Retinal pigment epithelial cell (primary cell): ENCODE data around the gene LNPEP.

Experiments used
- DNase-seq: peaks from one replicate; pipeline ENCODE4 v3.0.0-alpha.2; 2010; ENCODE audit warnings: low read depth
- H3K4me3 ChIP-seq: 2 replicates; pipeline ENCODE4 v1.5.1; 2011; ENCODE audit warnings: mild to moderate bottlenecking, low read length, control low read depth, moderate library complexity
- TF ChIP-seq, protein P1 (sequence below): conservative IDR thresholded peaks from 2 replicates; pipeline ENCODE4 v1.5.1; 2011; ENCODE audit warnings: low read depth, low read length, control low read depth, inconsistent platforms

The LNPEP gene

DNA sequence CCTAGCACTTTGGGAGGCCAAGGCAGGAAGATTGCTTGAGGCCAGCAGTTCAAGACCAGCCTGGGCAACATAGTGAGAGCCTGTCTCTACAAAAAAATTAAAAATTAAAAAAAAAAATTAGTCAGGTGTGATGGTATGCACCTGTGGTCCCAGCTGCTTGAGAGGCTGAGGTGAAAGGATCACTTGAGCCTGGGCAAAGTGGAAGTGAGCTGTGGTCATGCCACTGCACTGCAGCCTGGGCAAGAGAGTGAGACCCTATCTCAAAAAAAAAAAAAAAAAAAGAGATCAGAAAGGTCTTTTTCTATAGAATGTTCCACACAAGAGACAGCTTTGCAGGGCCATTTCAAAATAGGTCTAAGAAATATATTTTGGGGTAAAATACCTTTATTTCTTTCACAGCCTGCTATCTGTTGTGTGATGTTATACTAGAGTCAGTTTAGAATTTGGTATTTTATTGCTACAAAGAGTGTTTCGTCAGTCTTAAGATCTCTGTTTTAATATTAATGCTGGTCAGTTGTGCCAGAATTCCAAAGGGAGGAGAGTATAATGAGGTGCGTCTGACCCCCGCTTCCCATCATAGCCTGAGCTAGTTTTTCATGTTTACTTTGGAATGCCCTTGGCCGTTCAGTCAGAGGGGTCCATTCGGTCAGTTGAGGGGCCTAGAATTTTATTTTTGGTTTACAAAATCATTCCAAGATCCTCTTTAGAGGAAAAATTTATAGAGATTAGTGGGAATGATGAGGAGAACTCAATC lies 9.4 kb downstream of the LNPEP start:
- DNase-seq = no peak
- TF ChIP-seq, protein P1, sequence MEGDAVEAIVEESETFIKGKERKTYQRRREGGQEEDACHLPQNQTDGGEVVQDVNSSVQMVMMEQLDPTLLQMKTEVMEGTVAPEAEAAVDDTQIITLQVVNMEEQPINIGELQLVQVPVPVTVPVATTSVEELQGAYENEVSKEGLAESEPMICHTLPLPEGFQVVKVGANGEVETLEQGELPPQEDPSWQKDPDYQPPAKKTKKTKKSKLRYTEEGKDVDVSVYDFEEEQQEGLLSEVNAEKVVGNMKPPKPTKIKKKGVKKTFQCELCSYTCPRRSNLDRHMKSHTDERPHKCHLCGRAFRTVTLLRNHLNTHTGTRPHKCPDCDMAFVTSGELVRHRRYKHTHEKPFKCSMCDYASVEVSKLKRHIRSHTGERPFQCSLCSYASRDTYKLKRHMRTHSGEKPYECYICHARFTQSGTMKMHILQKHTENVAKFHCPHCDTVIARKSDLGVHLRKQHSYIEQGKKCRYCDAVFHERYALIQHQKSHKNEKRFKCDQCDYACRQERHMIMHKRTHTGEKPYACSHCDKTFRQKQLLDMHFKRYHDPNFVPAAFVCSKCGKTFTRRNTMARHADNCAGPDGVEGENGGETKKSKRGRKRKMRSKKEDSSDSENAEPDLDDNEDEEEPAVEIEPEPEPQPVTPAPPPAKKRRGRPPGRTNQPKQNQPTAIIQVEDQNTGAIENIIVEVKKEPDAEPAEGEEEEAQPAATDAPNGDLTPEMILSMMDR = no peak
- H3K4me3 ChIP-seq = no peak overlapping the region

DNA sequence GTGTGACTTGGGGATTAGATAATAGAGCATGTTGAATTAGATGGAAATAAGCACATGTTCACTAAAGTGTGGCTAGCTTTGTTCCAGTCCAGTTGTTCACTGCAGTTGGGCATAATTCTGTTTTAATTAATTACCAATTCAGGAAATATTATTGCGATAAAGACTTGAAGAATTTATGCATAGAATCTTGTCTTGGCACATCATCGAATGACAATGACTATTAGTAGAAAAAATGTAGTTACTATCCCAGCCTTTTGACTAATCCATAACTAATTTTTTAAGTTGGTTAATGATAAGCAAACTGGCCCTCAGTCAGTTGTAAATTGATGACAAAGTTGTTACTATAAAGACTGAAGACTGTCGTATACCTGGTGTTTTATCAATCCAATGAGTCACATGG lies 10.5 kb downstream of the LNPEP start:
- TF ChIP-seq, protein P1 = no peak
- DNase-seq = no peak
- H3K4me3 ChIP-seq = no peak overlapping the region

DNA sequence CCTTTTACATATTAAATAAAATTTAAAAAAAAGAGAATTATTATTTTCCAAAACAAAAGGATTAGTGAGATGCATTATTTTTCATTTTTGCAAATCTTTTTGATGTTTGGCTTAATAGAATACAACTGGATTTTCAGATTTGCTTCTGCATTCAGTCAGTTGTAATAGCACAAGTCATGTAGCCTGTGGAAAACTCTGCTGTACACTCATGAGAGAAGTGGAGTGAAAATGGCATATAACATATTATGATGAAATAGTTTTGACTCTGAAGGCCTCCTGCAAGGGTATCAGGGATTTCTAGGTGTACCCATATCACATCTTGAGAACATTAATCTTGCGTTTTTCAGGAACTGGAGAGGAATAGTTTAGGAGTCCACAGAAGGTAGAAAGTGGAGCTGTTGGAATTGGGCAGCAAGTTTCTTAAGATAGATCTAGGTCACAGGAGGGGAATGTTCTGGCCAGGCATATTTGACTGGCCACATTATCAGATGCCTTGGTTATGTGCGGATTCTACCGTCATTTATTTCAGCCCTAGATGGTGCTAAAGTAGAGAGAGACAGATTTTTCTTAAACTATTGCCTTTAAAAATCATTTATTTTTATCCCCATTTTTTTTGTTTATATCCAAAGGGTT lies 16.4 kb downstream of the LNPEP start:
- TF ChIP-seq, protein P1 = no peak
- no peak for DNase-seq
- H3K4me3 ChIP-seq = no peak overlapping the region

DNA sequence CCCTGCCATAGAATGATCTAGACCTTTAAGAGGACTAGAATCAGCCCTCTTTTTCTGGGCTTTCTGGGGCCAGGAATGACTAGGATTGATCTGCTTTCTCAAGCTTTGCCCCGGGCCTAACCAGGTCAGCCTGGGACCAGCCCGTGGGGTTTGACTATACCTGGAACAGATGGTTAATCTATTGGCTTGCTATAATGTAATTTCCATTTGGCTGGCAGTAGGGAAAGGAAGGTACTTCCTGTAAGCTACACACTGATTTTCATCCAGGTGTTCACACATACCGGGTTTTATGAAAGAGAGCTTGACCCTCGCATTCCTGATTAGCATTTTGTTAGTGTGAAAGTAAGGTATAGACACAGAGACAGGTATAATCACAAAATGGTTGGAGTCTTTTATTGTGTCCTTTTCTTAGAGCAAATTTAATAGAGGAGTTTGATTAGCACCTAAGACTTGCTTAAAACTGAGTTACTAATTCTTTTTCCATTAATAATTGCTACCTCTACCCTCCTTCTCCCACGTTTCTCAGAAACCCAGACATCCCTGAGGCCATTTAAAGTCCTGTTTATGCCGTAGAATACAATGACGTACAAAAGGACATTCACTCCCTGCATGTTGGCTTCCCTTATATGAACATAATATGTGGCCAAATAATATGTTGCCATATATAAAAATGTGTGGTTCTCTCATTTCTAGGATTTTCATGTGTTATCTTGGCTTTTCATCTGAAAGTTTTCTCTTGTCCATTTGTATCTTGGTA lies 17.3 kb downstream of the LNPEP start:
- TF ChIP-seq, protein P1 = no peak
- no peak overlapping the region for H3K4me3 ChIP-seq
- no peak for DNase-seq

DNA sequence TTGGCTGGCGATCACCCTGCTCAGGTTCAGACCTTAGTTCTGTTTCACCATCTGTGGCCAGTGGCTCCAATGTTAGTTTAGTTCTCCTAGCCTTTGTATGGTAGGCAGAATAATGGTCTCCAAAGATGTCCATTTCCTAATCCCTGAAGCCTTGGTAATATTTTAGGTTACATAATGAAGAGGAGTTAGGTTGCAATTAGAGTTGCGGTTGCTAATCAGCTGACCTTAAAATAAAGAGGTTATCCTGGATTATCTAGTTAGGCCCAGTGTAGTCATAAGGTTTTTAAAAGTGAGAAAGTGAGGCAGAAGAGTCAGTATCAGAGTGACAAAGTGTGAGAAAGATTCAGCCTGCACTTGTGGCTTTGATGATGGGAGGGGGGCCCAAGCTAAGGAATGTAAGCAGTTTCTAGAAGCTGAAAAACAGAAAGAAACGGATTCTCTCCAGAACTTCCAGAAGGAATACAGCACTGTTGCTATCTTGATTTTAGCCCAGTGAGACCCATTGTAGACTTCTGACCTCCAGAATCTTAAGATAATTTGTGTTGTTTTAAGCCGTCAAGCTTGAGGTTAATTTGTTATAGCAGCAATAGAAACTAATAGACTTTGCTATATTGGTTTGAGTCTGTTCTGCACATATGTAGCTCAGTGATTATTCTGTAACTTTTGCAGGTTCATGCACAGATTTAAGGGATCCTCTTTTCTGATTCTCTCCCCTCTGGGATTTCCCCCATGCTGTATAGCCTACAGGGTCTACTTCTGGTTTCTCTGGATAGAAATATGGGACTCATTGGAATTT lies 21.6 kb downstream of the LNPEP start:
- no peak overlapping the region for H3K4me3 ChIP-seq
- no peak for DNase-seq
- TF ChIP-seq, protein P1 = no peak

DNA sequence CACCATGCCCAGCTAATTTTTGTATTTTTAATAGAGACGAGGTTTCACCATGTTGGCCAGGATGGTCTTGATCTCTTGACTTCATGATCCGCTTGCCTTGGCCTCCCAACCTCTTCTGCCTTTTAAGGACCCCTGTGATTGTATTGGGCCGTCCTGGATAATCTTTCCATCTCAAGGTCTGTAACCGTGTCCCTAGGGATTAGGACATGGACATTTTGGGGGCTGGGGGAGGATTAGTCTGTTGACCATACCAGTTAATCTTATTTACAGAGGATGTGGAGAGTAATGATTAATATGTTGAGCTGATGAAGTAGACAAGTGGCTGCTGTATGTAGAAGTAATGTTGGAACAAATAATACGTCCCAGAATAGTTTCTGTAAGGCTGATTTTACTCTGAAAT lies 23.1 kb downstream of the LNPEP start:
- TF ChIP-seq, protein P1 = no peak
- no peak for DNase-seq
- no peak overlapping the region for H3K4me3 ChIP-seq
